ENCODE data around the gene ZNF592. TPM values are rescaled to one million over a fixed set of nuclear protein-coding genes. Genes with fewer than 3 reads are reported as not detected.
A peak's percentile ranks its signal among the peaks of the same experiment; 100 is the strongest.

ZNF592 gene
- total and polyA plus RNA-seq, 2 of the 13 experiments (the other 11 are each of a cell fraction or from before 2014, with no cell fraction given) = 8.2 to 9.8 TPM

DNA sequence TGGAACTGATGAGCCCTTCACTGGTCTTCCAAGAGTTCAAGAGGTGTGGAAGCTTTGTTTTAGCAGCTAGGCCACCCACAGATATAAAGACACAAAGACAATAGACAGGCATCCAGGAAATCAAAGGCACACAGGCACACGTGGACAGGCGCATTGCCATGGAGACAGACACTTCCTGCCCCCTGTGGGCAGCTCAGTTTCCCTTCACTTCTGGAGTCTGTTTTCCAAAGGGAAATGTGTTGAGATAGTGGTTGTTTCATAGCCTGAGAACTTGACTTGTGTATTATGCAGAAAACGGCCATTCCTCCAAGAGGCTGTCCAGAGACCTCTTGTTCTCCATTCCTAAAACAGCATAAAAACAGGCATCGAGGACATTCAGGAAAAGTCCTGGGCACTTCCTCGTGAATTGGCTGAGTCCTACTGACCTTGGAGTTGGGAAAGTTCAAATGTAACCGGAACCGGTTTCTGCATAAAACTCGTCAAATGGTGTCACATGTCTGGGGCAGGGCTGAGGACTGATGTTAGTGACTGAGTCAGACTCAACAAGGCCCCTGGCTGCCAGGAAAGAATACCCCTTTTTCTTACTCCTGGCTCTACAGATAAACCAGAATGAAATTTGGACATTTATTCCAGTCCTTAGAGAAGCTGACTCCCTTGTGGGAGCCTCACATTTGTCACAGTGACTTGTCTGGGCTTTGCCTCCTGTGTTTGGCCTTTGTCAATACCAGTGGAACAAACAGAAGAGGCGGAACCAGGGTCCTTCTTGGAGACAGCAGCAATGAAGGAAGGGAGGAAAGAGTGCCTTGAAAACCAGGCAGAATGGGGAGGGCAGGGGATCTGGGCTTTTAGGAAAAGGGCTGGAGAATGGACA, 70.1 kb downstream of the ZNF592 start (continued):
- TF ChIP-seq, protein P1, sequence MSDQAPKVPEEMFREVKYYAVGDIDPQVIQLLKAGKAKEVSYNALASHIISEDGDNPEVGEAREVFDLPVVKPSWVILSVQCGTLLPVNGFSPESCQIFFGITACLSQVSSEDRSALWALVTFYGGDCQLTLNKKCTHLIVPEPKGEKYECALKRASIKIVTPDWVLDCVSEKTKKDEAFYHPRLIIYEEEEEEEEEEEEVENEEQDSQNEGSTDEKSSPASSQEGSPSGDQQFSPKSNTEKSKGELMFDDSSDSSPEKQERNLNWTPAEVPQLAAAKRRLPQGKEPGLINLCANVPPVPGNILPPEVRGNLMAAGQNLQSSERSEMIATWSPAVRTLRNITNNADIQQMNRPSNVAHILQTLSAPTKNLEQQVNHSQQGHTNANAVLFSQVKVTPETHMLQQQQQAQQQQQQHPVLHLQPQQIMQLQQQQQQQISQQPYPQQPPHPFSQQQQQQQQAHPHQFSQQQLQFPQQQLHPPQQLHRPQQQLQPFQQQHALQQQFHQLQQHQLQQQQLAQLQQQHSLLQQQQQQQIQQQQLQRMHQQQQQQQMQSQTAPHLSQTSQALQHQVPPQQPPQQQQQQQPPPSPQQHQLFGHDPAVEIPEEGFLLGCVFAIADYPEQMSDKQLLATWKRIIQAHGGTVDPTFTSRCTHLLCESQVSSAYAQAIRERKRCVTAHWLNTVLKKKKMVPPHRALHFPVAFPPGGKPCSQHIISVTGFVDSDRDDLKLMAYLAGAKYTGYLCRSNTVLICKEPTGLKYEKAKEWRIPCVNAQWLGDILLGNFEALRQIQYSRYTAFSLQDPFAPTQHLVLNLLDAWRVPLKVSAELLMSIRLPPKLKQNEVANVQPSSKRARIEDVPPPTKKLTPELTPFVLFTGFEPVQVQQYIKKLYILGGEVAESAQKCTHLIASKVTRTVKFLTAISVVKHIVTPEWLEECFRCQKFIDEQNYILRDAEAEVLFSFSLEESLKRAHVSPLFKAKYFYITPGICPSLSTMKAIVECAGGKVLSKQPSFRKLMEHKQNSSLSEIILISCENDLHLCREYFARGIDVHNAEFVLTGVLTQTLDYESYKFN (CRISPR knock-in tag; conservative IDR thresholded peaks at IDR 0.05) = peak; percentile 45; the same call in 1 of the 2 replicates
- TF ChIP-seq ZFP36 (IDR thresholded peaks at IDR 0.05; ENCODE audit: borderline replicate concordance, low read depth, low read length, partially characterized antibody) = no peak
- TF ChIP-seq, protein P2, sequence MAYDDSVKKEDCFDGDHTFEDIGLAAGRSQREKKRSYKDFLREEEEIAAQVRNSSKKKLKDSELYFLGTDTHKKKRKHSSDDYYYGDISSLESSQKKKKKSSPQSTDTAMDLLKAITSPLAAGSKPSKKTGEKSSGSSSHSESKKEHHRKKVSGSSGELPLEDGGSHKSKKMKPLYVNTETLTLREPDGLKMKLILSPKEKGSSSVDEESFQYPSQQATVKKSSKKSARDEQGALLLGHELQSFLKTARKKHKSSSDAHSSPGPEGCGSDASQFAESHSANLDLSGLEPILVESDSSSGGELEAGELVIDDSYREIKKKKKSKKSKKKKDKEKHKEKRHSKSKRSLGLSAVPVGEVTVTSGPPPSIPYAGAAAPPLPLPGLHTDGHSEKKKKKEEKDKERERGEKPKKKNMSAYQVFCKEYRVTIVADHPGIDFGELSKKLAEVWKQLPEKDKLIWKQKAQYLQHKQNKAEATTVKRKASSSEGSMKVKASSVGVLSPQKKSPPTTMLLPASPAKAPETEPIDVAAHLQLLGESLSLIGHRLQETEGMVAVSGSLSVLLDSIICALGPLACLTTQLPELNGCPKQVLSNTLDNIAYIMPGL (CRISPR knock-in tag; IDR thresholded peaks at IDR 0.05; ENCODE audit: borderline replicate concordance in 1 of 2, low read depth in 1 of 2) = 0 out of 4 replicates have a peak, but pooled peaks of 1 of the 2 experiments have one; percentile 33
- 0 out of 2 replicates have a peak, but pooled peaks have one; percentile 17 for TF ChIP-seq ZNF263 (CRISPR knock-in tag; IDR thresholded peaks at IDR 0.05)
- TF ChIP-seq ZMYM3 (CRISPR knock-in tag; IDR thresholded peaks at IDR 0.05) = 0 out of 2 replicates have a peak, but pooled peaks have one; percentile 24
- peak; percentile 56; the same call in 1 of the 2 replicates for TF ChIP-seq SIX1 (CRISPR knock-in tag; IDR thresholded peaks at IDR 0.05; ENCODE audit: borderline replicate concordance)
- TF ChIP-seq MYC (CRISPR knock-in tag; IDR thresholded peaks at IDR 0.05; ENCODE audit: borderline replicate concordance) = peak; percentile 24; the same call in 1 of the 2 replicates
- TF ChIP-seq BRCA1 (CRISPR knock-in tag; IDR thresholded peaks at IDR 0.05) = no peak
- TF ChIP-seq HOXA5 (CRISPR knock-in tag; IDR thresholded peaks at IDR 0.05) = 0 out of 2 replicates have a peak, but pooled peaks have one; percentile 25
- no peak for TF ChIP-seq ZNF839 (CRISPR knock-in tag; IDR thresholded peaks at IDR 0.05; ENCODE audit: borderline replicate concordance)
- TF ChIP-seq ZNF841 (CRISPR knock-in tag; IDR thresholded peaks at IDR 0.05; ENCODE audit: borderline replicate concordance) = no peak
- 0 out of 2 replicates have a peak, but pooled peaks have one; percentile 30 for TF ChIP-seq ZNF557 (CRISPR knock-in tag; IDR thresholded peaks at IDR 0.05)
- peak; percentile 52 for TF ChIP-seq SOX5 (CRISPR knock-in tag; IDR thresholded peaks at IDR 0.05; ENCODE audit: borderline replicate concordance)
- peak; percentile 27; the same call in 1 of the 2 replicates for TF ChIP-seq THAP11 (CRISPR knock-in tag; IDR thresholded peaks at IDR 0.05)
- TF ChIP-seq ZNF264 (CRISPR knock-in tag; IDR thresholded peaks at IDR 0.05) = 0 out of 2 replicates have a peak, but pooled peaks have one; percentile 24
- TF ChIP-seq BCL6 (CRISPR knock-in tag; IDR thresholded peaks at IDR 0.05) = peak; percentile 59
- TF ChIP-seq ZNF331 (CRISPR knock-in tag; IDR thresholded peaks at IDR 0.05) = 0 out of 2 replicates have a peak, but pooled peaks have one; percentile 9
- TF ChIP-seq, protein P3, sequence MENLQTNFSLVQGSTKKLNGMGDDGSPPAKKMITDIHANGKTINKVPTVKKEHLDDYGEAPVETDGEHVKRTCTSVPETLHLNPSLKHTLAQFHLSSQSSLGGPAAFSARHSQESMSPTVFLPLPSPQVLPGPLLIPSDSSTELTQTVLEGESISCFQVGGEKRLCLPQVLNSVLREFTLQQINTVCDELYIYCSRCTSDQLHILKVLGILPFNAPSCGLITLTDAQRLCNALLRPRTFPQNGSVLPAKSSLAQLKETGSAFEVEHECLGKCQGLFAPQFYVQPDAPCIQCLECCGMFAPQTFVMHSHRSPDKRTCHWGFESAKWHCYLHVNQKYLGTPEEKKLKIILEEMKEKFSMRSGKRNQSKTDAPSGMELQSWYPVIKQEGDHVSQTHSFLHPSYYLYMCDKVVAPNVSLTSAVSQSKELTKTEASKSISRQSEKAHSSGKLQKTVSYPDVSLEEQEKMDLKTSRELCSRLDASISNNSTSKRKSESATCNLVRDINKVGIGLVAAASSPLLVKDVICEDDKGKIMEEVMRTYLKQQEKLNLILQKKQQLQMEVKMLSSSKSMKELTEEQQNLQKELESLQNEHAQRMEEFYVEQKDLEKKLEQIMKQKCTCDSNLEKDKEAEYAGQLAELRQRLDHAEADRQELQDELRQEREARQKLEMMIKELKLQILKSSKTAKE (CRISPR knock-in tag; IDR thresholded peaks at IDR 0.05; ENCODE audit: borderline replicate concordance) = 0 out of 2 replicates have a peak, but pooled peaks have one; percentile 33
- peak; percentile 21; the same call in 1 of the 2 replicates for TF ChIP-seq RXRB (CRISPR knock-in tag; IDR thresholded peaks at IDR 0.05; ENCODE audit: borderline replicate concordance)
- TF ChIP-seq POLR2AphosphoS5 (IDR thresholded peaks at IDR 0.05; ENCODE audit: low read depth, low read length) = 0 out of 2 replicates have a peak, but pooled peaks have one; percentile 23
- no peak for TF ChIP-seq FOXA1 (IDR thresholded peaks at IDR 0.05)
- peak; percentile 67 for TF ChIP-seq FOXA1 (CRISPR knock-in tag; IDR thresholded peaks at IDR 0.05)
